GM20431 (cell line): ENCODE measurements around the gene USP27X.

Experiments
- in situ Hi-C: fragments of 300-500 bp; cut with MseI, MboI; formaldehyde crosslinking; loops from one replicate; pipeline ENCODE4 v1.15.0; 2020; ENCODE audit warnings: low sequenced_read_pairs; ENCODE audit not compliant: unreplicated experiment

The USP27X gene

GRCh38 chrX:49878834-49879655 lies at the start of gene USP27X:
Gene USP27X, plus strand, starts transcription at chrX:49879484. Its CDS starts 824 bp downstream, at chrX:49880308.
- in situ Hi-C loops: no loop called here

DNA sequence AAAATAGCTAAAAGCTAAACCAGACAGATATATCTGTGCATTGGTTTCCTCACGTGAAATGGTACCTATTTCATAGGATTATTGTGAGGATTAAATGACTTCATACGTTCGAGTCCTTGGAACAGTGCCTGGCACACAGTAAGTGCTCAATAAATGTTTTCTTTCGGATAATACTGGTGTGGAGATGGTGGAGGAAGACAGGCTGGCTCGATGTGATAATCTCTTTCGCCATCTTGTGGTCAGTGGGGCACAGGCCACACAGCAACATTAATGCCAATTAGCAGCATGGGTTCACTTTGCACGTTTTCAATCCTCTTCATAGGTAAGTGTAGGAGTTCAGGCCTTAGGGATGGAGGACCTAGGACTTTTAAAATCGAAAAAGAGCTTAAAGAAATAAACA lies 40.9 kb upstream of the USP27X start:
- in situ Hi-C loops: no loop called here

- in situ Hi-C loops: no loop called here
Observed at GRCh38 chrX:49840679-49841078, 38.6 kb upstream of the USP27X start.

DNA sequence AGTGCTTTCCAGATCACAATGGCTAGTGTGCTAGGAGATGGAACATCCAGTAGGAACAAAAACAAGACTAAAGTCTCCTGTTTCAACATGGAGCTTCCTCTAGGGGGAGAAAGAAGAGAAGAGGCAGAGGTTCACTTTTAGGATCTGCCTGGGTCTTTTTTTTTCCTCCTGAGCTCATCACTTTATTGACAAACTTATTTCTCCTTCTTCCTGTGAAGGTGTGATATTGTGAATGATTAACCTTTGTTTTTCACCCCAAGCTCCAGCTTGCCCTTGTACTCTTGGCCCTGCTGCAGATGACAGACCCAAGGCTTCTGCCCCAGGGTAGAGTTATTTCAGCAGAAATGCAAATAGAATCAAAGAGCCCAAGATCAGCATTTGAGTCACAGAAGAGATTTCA lies 36.7 kb upstream of the USP27X start:
- in situ Hi-C loops: no loop called here

GRCh38 chrX:49844611-49845010 lies 34.7 kb upstream of the USP27X start:
- in situ Hi-C loops: no loop called here

DNA sequence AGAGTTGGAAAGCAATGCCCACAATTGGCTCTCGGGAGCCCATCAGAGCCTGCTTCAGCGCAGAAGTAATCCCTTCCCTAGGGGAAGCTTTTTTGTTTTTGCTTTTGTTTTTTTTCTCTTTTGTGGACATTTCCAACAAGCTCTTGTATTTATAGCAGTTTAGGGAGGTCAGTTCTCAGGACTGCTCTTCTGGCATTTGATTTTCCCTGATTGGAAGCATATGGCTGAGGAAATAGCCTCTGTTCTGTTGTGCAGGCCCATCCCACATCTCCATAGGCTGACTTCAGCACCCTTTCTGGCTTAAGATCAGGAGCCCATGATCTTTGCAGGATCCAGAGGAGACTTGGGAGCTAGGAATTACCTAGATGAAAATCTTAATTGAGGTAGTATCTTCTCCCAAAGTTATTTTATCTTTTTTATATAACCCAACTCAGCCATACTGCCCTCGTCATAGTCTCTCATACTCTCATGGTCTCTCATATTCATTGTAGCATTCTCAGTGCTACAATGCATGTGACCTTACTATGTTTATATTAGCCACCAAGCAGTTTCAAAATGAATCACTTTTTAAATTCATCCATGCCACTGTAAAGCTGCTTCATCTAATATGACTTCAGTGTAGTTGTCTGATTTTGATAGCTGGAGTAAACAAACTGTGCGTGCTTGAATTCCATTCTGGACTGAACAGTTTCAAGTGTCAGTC lies 33.4 kb upstream of the USP27X start:
- in situ Hi-C loops: no loop called here

GRCh38 chrX:49846522-49846921 lies 32.8 kb upstream of the USP27X start:
- in situ Hi-C loops: no loop called here

DNA sequence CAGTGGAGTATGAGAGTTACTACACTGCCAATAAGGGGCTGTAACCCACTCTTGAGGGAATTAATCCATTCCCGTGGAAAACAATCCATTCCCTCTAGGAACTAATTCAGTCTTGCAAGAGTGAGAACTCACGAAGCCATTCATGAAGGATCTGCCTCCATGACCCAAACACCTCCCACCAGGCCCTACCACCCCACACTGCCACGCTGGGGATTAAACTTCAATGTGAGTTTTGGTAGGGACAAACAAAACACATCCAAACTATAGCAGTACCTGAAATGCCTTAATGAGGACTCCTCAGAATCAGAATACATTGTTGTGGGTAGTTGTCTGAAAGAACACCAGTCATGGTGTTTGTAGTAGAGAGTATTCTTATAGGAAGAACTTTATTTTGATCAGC lies 31.0 kb upstream of the USP27X start:
- in situ Hi-C loops: no loop called here

- in situ Hi-C loops: no loop called here
Observed at GRCh38 chrX:49850028-49850427, 29.3 kb upstream of the USP27X start.

GRCh38 chrX:49853661-49854060 lies 25.6 kb upstream of the USP27X start:
- in situ Hi-C loops: no loop called here

GRCh38 chrX:49856819-49857218 lies 22.5 kb upstream of the USP27X start:
- in situ Hi-C loops: no loop called here

DNA sequence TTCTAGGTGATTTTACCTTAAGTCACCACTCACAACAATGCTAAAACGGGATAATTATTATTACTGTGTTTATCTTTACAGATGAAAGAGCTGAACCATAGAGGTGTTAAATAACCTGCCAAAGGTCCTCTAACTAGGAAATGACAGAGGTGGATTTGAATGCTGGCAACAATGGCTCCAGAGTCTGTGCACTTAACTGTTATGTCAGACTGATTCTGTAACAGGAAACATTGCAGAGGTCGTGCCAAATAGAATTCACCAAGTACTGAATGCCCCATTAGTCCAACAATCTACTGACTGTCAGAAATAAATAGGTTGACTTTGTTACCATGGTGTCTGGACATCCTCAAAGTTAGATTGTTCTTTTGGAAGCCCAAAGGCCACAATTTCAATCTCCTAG lies 20.9 kb upstream of the USP27X start:
- in situ Hi-C loops: no loop called here

GRCh38 chrX:49859491-49859890 lies 19.8 kb upstream of the USP27X start:
- in situ Hi-C loops: no loop called here

DNA sequence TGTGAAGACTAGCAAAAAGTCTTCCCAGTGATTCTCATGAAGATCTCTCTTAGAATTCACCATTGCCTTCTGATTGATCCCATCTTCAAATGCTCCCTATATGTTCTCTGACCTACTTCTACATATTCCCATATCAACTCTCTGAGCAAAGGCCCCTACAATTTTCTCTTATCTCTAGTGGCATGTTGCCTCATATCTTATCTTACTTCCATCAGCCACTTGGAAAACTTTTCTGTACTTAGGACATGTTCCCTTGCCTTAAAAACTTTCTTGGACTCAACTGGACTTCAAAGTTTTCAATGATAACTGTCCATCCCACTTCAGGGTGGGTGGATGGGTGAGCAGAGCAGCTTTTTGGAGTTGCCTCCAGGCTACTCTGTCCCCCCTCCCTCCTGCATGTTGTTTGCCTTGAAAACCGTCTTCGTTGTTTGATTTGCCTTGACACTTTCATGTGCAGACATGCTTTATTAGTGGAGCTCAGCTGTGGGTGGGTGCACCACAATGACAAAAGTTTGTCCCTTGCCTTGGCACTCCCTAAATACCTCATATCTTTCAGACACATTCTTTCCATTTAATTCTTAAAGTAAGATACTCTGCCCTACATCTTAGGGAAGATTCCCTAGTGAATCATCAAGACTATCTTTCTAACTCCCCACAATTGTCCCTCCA lies 18.3 kb upstream of the USP27X start:
- in situ Hi-C loops: no loop called here

DNA sequence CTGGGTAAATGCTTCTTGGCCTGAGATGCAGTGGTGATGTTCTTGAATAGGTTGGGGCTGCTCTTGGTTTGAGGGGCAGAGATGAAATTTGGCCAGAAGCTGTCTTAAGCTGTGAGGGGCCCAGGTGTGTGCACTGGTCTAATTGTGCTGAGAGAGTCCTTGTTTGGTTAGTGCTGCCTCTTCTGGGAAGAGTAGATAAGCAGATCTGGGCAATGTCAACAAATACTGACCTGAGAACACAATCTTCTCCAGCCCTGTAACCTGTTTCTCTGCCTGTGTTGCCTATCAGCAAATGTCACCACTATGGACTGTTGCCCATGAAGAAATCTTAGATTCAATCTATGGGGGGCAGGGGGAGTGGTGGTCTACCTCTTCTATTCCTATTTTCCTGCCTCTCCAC lies 17.2 kb upstream of the USP27X start:
- in situ Hi-C loops: no loop called here

DNA sequence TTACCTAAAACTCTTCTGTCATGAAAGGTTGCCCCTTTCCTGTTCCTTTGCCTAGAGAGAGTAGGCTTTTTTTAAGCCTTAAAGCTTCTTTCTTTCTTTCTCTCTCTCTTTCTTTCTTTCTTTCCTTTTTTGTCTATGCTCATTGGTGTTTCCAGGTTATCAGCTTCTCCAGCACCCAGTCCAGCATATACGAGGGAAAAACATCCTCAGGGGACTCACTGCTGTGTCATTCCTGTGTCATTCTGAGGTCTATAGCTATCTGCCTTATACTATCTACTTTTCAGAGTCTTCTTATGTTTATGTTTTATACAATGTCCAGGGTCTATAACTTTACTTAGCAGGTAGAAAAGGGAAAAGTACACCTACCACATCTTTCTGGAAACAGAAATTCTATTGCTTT lies 10.5 kb upstream of the USP27X start:
- in situ Hi-C loops: no loop called here

DNA sequence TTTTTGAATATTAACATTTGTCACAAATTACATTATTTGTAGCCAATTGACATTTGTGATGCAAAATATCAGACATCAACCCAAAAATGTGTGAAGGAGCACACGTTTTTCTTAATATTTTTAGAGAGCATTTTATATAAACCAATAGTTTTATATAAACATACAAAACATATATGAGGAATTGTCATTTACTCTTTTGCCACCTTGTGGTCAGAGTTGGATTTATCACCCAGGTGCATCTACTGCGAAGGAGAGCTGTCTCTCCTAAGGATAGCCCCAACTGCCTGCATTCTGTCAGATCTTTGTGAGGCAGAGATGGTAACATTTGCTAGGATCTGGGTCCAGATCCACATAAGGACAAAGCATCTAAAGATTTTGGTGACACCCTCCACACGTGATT lies 2.5 kb upstream of the USP27X start:
- in situ Hi-C loops: no loop called here

- in situ Hi-C loops: no loop called here
Observed at GRCh38 chrX:49877397-49878101, 1.7 kb upstream of the USP27X start.

DNA sequence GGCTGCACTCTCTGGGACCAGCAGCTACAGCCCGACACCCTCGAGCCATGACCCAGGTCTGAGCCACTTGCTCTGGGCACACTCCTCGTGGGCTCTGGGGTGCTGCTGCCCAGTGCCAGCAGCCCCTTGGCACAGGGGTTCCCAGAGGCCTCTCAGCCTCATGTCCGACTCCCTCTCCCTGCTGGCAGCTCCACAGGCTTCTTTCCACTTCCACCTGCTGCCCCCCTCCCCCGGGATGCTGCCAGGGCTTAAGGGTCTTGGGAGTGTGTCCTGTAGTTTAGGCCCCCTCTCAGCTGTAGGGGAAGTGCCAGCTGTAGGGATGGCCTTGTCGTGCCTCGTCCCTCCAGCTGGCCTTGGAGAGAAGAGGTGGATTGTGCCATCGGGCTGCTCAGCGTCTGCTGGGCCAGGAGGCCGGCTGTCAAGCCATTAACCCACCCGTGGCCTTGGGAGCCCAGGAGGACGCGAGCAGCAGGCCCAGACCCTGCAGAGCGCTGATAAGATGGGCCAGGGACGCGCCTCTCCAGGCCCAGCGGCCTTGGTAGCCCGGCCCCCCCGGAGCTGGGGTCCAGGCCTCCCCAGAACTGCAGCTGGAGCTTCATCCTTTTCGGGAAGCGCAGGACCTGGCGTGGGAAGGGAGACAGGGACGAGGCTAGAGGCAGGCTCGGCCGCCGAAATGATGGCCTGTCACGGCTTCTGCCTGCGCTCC lies 1.0 kb upstream of the USP27X start:
- in situ Hi-C loops: no loop called here
